ENCODE measurements around the gene TRAPPC3.
"Not testable (repeated sequence)": the region's sequence is repeated elsewhere in the genome, so short reads cannot be mapped to it uniquely, and the experiment has no call there.

GRCh38 chr1:36158827-36159252 lies 9.6 kb upstream of the TRAPPC3 start:
- TF ChIP-seq, protein P1, sequence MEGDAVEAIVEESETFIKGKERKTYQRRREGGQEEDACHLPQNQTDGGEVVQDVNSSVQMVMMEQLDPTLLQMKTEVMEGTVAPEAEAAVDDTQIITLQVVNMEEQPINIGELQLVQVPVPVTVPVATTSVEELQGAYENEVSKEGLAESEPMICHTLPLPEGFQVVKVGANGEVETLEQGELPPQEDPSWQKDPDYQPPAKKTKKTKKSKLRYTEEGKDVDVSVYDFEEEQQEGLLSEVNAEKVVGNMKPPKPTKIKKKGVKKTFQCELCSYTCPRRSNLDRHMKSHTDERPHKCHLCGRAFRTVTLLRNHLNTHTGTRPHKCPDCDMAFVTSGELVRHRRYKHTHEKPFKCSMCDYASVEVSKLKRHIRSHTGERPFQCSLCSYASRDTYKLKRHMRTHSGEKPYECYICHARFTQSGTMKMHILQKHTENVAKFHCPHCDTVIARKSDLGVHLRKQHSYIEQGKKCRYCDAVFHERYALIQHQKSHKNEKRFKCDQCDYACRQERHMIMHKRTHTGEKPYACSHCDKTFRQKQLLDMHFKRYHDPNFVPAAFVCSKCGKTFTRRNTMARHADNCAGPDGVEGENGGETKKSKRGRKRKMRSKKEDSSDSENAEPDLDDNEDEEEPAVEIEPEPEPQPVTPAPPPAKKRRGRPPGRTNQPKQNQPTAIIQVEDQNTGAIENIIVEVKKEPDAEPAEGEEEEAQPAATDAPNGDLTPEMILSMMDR (IDR thresholded peaks at IDR 0.05; ENCODE audit: low read depth, low read length, poor library complexity, severe bottlenecking), result not testable (repeated sequence)
- not testable (repeated sequence) for TF ChIP-seq EZH2phosphoT487 (IDR thresholded peaks at IDR 0.05; ENCODE audit: borderline replicate concordance, low read length)
